ENCODE measurements around the gene TPST1. TPM values are rescaled to one million over a fixed set of nuclear protein-coding genes. Genes with fewer than 3 reads are reported as not detected.
A peak's percentile ranks its signal among the peaks of the same experiment; 100 is the strongest.

Gene TPST1
- total RNA-seq, 1 experiment from 2014 or later, result 15.9 TPM

DNA sequence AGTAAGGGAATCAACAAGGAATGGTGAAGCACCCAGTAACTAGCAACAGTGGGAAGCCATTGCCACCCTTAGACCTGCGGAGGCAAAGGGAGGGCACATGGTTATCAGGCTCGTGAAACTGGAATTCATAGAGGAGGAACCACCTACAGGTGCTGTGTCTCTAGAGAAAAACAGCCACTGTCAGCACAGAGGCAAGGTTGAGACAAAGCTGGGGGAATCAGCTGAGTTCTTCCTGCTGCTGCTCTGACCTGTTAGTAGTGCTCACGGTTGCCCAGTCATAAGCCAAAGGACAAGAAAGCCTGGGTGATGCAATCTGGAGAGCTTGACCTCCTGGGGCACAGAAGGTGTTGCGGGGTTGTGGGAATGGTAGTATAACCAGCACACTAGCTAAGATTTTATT lies 110.1 kb downstream of the TPST1 start:
- peaks cover 0 to 4% (median 4%) of the 10 kb centered on the region in 3 experiments; a peak in 4 of 7 replicates for H3K36me3 Mint-ChIP-seq (ENCODE audit: insufficient read depth in 1 of 3, low read depth in 3 of 3)
- no peak overlapping the region for H4K5ac ChIP-seq (ENCODE audit: insufficient read length, low read depth, low read length)
- H3K27me3 ChIP-seq (ENCODE audit: insufficient read depth, low read length), result no peaks in the 10 kb centered on the region

More for the DNA sequence above, 110.1 kb downstream of the TPST1 start:
- TF ChIP-seq, protein P1, sequence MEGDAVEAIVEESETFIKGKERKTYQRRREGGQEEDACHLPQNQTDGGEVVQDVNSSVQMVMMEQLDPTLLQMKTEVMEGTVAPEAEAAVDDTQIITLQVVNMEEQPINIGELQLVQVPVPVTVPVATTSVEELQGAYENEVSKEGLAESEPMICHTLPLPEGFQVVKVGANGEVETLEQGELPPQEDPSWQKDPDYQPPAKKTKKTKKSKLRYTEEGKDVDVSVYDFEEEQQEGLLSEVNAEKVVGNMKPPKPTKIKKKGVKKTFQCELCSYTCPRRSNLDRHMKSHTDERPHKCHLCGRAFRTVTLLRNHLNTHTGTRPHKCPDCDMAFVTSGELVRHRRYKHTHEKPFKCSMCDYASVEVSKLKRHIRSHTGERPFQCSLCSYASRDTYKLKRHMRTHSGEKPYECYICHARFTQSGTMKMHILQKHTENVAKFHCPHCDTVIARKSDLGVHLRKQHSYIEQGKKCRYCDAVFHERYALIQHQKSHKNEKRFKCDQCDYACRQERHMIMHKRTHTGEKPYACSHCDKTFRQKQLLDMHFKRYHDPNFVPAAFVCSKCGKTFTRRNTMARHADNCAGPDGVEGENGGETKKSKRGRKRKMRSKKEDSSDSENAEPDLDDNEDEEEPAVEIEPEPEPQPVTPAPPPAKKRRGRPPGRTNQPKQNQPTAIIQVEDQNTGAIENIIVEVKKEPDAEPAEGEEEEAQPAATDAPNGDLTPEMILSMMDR (conservative IDR thresholded peaks at IDR 0.05), result no peak
- Histone ChIP-seq H2BK20ac (ENCODE audit: low read depth, low read length, poor library complexity, severe bottlenecking) (no peak overlapping the region), H3K4ac (ENCODE audit: low read depth, low read length) (no peak overlapping the region), H4K20me1 (ENCODE audit: control insufficient read depth, insufficient read depth, insufficient read length) (no peaks in the 10 kb centered on the region), H4K8ac (replicated peaks; ENCODE audit: insufficient read length, low read depth, low read length) (no peak overlapping the region), H3K79me2 (ENCODE audit: insufficient read depth, low read length) (no peaks in the 10 kb centered on the region), H3K18ac (ENCODE audit: insufficient read length, low read depth, low read length) (no peak overlapping the region), H3K79me1 (ENCODE audit: insufficient read depth, low read depth, low read length, poor library complexity, severe bottlenecking) (no peaks in the 10 kb centered on the region), H3K9me3 (ENCODE audit: control insufficient read depth, low read depth, low read length) (no peaks in the 10 kb centered on the region), H3K14ac (ENCODE audit: insufficient read depth, low read length) (no peak overlapping the region), H3K4me2 (ENCODE audit: insufficient read depth, insufficient read length, low read length) (no peak overlapping the region), H3K23ac (ENCODE audit: insufficient read length, low read depth, low read length) (no peak overlapping the region), H3K27ac (ENCODE audit: insufficient read length, low read depth, low read length) (no peak overlapping the region), H3T11ph (ENCODE audit: low read length) (no peak overlapping the region), H2BK12ac (ENCODE audit: insufficient read length, low read depth, low read length) (no peak overlapping the region), H2BK120ac (ENCODE audit: low read depth, low read length, poor library complexity, severe bottlenecking) (no peak overlapping the region), H3K23me2 (ENCODE audit: insufficient read length, low read depth, low read length, poor library complexity, severe bottlenecking) (no peaks in the 10 kb centered on the region), H2AK5ac (ENCODE audit: insufficient read length, low read length) (no peak overlapping the region), H2AFZ (ENCODE audit: low read length) (no peak overlapping the region), H2BK5ac (ENCODE audit: insufficient read length, low read length) (no peak overlapping the region), H3K9ac (ENCODE audit: extremely low read depth, insufficient read length, low read length) (no peak overlapping the region), H3K56ac (ENCODE audit: insufficient read length, low read depth, low read length) (no peak overlapping the region), H3K4me1 (ENCODE audit: insufficient read depth, low read length) (peaks cover 2% of the 10 kb centered on the region; the same call in 1 of the 2 replicates), H2BK15ac (ENCODE audit: low read depth, low read length) (no peak overlapping the region), H4K91ac (ENCODE audit: insufficient read length, low read depth, low read length) (no peak overlapping the region)
- no CpG with 5 or more reads among the region's 4 CpGs for WGBS (ENCODE audit: extremely low coverage, insufficient read length, low lambda C conversion rate)
- DNase-seq, result no peak
- Mint-ChIP-seq H3K27ac (peak overlapping the region in 2 of 3 experiments; percentile 22 to 69; a peak in 5 of 7 replicates), H3K4me3 (no peak overlapping the region), H3K27me3 (ENCODE audit: low read depth) (no peaks in the 10 kb centered on the region; the same call in 1 of the 2 replicates), H3K4me1 (peaks cover 8 to 9% of the 10 kb centered on the region in 2 experiments), H3K9me3 (peaks cover 0 to 4% of the 10 kb centered on the region in 2 experiments; a peak in 3 of 5 replicates)
